ENCODE measurements around the gene CTAGE1. TPM values are rescaled to one million over a fixed set of nuclear protein-coding genes. Genes with fewer than 3 reads are reported as not detected.

The CTAGE1 gene
- total RNA-seq, 1 donor from 2014 or later = not detected

GRCh38 chr18:22446325-22446724, 28.6 kb upstream of the CTAGE1 start:
- peaks cover 26% of the 10 kb centered on the region for H3K9me3 Mint-ChIP-seq
- H3K27ac Mint-ChIP-seq = no peak overlapping the region
- no peak overlapping the region for H3K27ac ChIP-seq
- H3F3A ChIP-seq (ENCODE audit: low read depth) = no peaks in the 10 kb centered on the region
- no peak for DNase-seq (ENCODE audit: low spot score)
- H3K27me3 Mint-ChIP-seq (ENCODE audit: insufficient read depth, low read depth) = no peaks in the 10 kb centered on the region
- no peaks in the 10 kb centered on the region for H4K20me1 ChIP-seq (ENCODE audit: low read depth)
- H3K4me1 Mint-ChIP-seq = no peaks in the 10 kb centered on the region
- no peaks in the 10 kb centered on the region for H3K27me3 ChIP-seq
- no peaks in the 10 kb centered on the region for H3K36me3 Mint-ChIP-seq
- H3K4me3 Mint-ChIP-seq = no peak overlapping the region
- no peak overlapping the region for H3K9ac ChIP-seq
- TF ChIP-seq CTCF (IDR thresholded peaks at IDR 0.05) (no peak), EZH2phosphoT487 (IDR thresholded peaks at IDR 0.05) (no peak), EZH2 (IDR thresholded peaks at IDR 0.05) (no peak)
- no peaks in the 10 kb centered on the region for H3K79me2 ChIP-seq (ENCODE audit: low read depth)
- no peak overlapping the region for H2AFZ ChIP-seq (replicated peaks)
- no peak overlapping the region for H3K4me3 ChIP-seq
- H3K4me1 ChIP-seq = no peaks in the 10 kb centered on the region
- H3K9me3 ChIP-seq (ENCODE audit: low read depth) = no peaks in the 10 kb centered on the region
- no peaks in the 10 kb centered on the region for H3K36me3 ChIP-seq
- no peak overlapping the region for H3K4me2 ChIP-seq

GRCh38 chr18:22441638-22442037, 23.9 kb upstream of the CTAGE1 start:
- peaks cover 2% of the 10 kb centered on the region for H3K27me3 Mint-ChIP-seq (ENCODE audit: insufficient read depth, low read depth)
- H3K4me2 ChIP-seq = no peak overlapping the region
- H3K36me3 Mint-ChIP-seq = no peaks in the 10 kb centered on the region
- no peak overlapping the region for H3K9ac ChIP-seq
- no peak overlapping the region for H3K27ac ChIP-seq
- H3K4me1 ChIP-seq = no peaks in the 10 kb centered on the region
- no peaks in the 10 kb centered on the region for H3K9me3 Mint-ChIP-seq
- H3K27ac Mint-ChIP-seq = no peak overlapping the region
- no peak overlapping the region for H3K4me3 Mint-ChIP-seq
- no peaks in the 10 kb centered on the region for H3K9me3 ChIP-seq (ENCODE audit: low read depth)
- H2AFZ ChIP-seq (replicated peaks) = no peak overlapping the region
- H3K79me2 ChIP-seq (ENCODE audit: low read depth) = no peaks in the 10 kb centered on the region
- H3K4me1 Mint-ChIP-seq = no peaks in the 10 kb centered on the region
- H3K27me3 ChIP-seq = no peaks in the 10 kb centered on the region
- no peaks in the 10 kb centered on the region for H3F3A ChIP-seq (ENCODE audit: low read depth)
- no peak overlapping the region for H3K4me3 ChIP-seq
- DNase-seq (ENCODE audit: low spot score) = no peak
- TF ChIP-seq EZH2 (IDR thresholded peaks at IDR 0.05) (no peak), CTCF (IDR thresholded peaks at IDR 0.05) (peak; percentile 33), EZH2phosphoT487 (IDR thresholded peaks at IDR 0.05) (no peak)
- H4K20me1 ChIP-seq (ENCODE audit: low read depth) = no peaks in the 10 kb centered on the region
- no peaks in the 10 kb centered on the region for H3K36me3 ChIP-seq

GRCh38 chr18:22439447-22439846, 21.7 kb upstream of the CTAGE1 start:
- no peak for TF ChIP-seq CTCF (IDR thresholded peaks at IDR 0.05)
- Histone ChIP-seq H2AFZ (replicated peaks) (no peak overlapping the region), H3K4me2 (no peak overlapping the region), H3K79me2 (ENCODE audit: low read depth) (no peaks in the 10 kb centered on the region), H3K4me1 (peaks cover 1% of the 10 kb centered on the region), H3K9me3 (ENCODE audit: low read depth) (no peaks in the 10 kb centered on the region), H3F3A (ENCODE audit: low read depth) (no peaks in the 10 kb centered on the region), H3K27me3 (no peaks in the 10 kb centered on the region), H3K9ac (no peak overlapping the region), H3K4me3 (no peak overlapping the region), H3K27ac (no peak overlapping the region), H4K20me1 (ENCODE audit: low read depth) (no peaks in the 10 kb centered on the region), H3K36me3 (no peaks in the 10 kb centered on the region)
- Mint-ChIP-seq H3K4me3 (no peak overlapping the region), H3K4me1 (peaks cover 2% of the 10 kb centered on the region), H3K9me3 (no peaks in the 10 kb centered on the region), H3K36me3 (no peaks in the 10 kb centered on the region), H3K27ac (no peak overlapping the region), H3K27me3 (ENCODE audit: insufficient read depth, low read depth) (peaks cover 2% of the 10 kb centered on the region)
- no peak for DNase-seq (ENCODE audit: low spot score)

GRCh38 chr18:22436136-22436535, 18.4 kb upstream of the CTAGE1 start:
- H3K9me3 Mint-ChIP-seq = no peaks in the 10 kb centered on the region
- no peaks in the 10 kb centered on the region for H3K79me2 ChIP-seq (ENCODE audit: low read depth)
- H3K27ac ChIP-seq = no peak overlapping the region
- H4K20me1 ChIP-seq (ENCODE audit: low read depth) = no peaks in the 10 kb centered on the region
- H3K4me1 Mint-ChIP-seq = peaks cover 13% of the 10 kb centered on the region
- TF ChIP-seq EZH2 (IDR thresholded peaks at IDR 0.05) = no peak
- no peak for TF ChIP-seq EZH2phosphoT487 (IDR thresholded peaks at IDR 0.05)
- no peak for TF ChIP-seq CTCF (IDR thresholded peaks at IDR 0.05)
- no peak overlapping the region for H3K27ac Mint-ChIP-seq
- H3F3A ChIP-seq (ENCODE audit: low read depth) = no peaks in the 10 kb centered on the region
- no peak overlapping the region for H3K4me2 ChIP-seq
- no peaks in the 10 kb centered on the region for H3K36me3 Mint-ChIP-seq
- H3K9ac ChIP-seq = no peak overlapping the region
- DNase-seq (ENCODE audit: low spot score) = no peak
- H2AFZ ChIP-seq (replicated peaks) = no peak overlapping the region
- H3K36me3 ChIP-seq = no peaks in the 10 kb centered on the region
- no peak overlapping the region for H3K4me3 ChIP-seq
- H3K27me3 ChIP-seq = no peaks in the 10 kb centered on the region
- no peaks in the 10 kb centered on the region for H3K9me3 ChIP-seq (ENCODE audit: low read depth)
- H3K27me3 Mint-ChIP-seq (ENCODE audit: insufficient read depth, low read depth) = peaks cover 2% of the 10 kb centered on the region
- H3K4me3 Mint-ChIP-seq = no peak overlapping the region
- H3K4me1 ChIP-seq = peaks cover 4% of the 10 kb centered on the region
